GM12878 (cell line): Measurements from ENCODE around the gene CCS. TPM values are rescaled to one million over a fixed set of nuclear protein-coding genes. Genes with fewer than 3 reads are reported as not detected.

Experiments used
- ATF3 ChIP-seq: IDR thresholded peaks from 2 replicates; pipeline ENCODE4 v1.6.1; 2011; ENCODE audit warnings: low read depth, mild to moderate bottlenecking, low read length, moderate library complexity, borderline replicate concordance; ENCODE audit errors: extremely low read depth
- CTCF ChIP-seq, 3 experiments: IDR thresholded peaks in 2 of 3; conservative IDR thresholded peaks in 1 of 3; 2 replicates each; pipeline ENCODE4 v1.5.1; 2011; ENCODE audit warnings: low read depth in 3 of 3, low read length in 3 of 3, mild to moderate bottlenecking in 3 of 3, control low read depth in 2 of 3, moderate library complexity in 2 of 3, inconsistent platforms in 1 of 3, mixed read lengths in 1 of 3; ENCODE audit not compliant: control insufficient read depth in 2 of 3, insufficient read depth in 1 of 3; ENCODE audit errors: extremely low read depth in 1 of 3
- FOXM1 ChIP-seq: IDR thresholded peaks from 2 replicates; pipeline ENCODE4 v1.6.1; 2012; ENCODE audit warnings: low read depth, mild to moderate bottlenecking, inconsistent platforms, low read length, moderate library complexity
- GATAD2B ChIP-seq: fragments of 450-650 bp; conservative IDR thresholded peaks from 2 replicates; pipeline ENCODE4 v1.6.1; 2017; ENCODE audit warnings: low read depth, mild to moderate bottlenecking, moderate library complexity
- IKZF2 ChIP-seq, 2 experiments: fragments of 450-650 bp; IDR thresholded peaks; 2 replicates each; pipeline ENCODE4 v1.6.1; 2017; ENCODE audit warnings: mild to moderate bottlenecking in 2 of 2, moderate library complexity in 2 of 2
- LARP7 ChIP-seq: fragments of 450-650 bp; IDR thresholded peaks from 2 replicates; pipeline ENCODE4 v1.6.1; 2017; ENCODE audit warnings: mild to moderate bottlenecking
- NR2C2 ChIP-seq: IDR thresholded peaks from 2 replicates; pipeline ENCODE4 v1.6.1; 2011; ENCODE audit warnings: borderline replicate concordance, low read depth; ENCODE audit not compliant: control insufficient read depth, insufficient read length
- PKNOX1 ChIP-seq: fragments of 450-650 bp; IDR thresholded peaks from 2 replicates; pipeline ENCODE4 v1.6.1; 2016; ENCODE audit warnings: mild to moderate bottlenecking
- SUPT20H ChIP-seq: IDR thresholded peaks from 2 replicates; pipeline ENCODE4 v1.6.1; 2011; ENCODE audit warnings: low read depth, mild to moderate bottlenecking, low read length, moderate library complexity, borderline replicate concordance; ENCODE audit not compliant: control insufficient read depth
- YY1 ChIP-seq: IDR thresholded peaks from 2 replicates; pipeline ENCODE4 v1.6.1; 2011; ENCODE audit warnings: low read depth, mild to moderate bottlenecking, low read length
- ZNF217 ChIP-seq: fragments of 450-650 bp; IDR thresholded peaks from 2 replicates; pipeline ENCODE4 v1.6.1; 2017; ENCODE audit warnings: antibody characterized with exemption, mild to moderate bottlenecking
- ZNF687 ChIP-seq: fragments of 450-650 bp; IDR thresholded peaks from 2 replicates; pipeline ENCODE4 v1.6.1; 2017; ENCODE audit warnings: mild to moderate bottlenecking, moderate library complexity
- polyA plus RNA-seq, 11 experiments: library from polyadenylated mRNA; depleted of rRNA in 4 of 11; unstranded in 6 of 11; stranded (reverse) in 5 of 11; fragments of >200 nt; fragmentation: Nextera tagmentation in 4 of 11; fragmentation: Illumina TruSeq in 1 of 11; extraction: Ambion mirVana in 4 of 11; extraction: Trizol in 1 of 11; gene quantifications; 1 replicate in 1 of 11; 2 replicates in 10 of 11; pipeline versions ENCODE4 v1.2.1 to v1.2.3, GENCODE V29; 2011 to 2016; ENCODE audit warnings: inconsistent platforms in 2 of 11, missing spikeins in 2 of 11, low read depth in 1 of 11
- total RNA-seq, 4 experiments: library from RNA; depleted of rRNA in 3 of 4; stranded (reverse); fragments of >200 nt in 3 of 4; fragmentation: Illumina TruSeq in 1 of 4; extraction: Trizol in 1 of 4; gene quantifications; 2 replicates each; pipeline versions ENCODE4 v1.2.1 to v1.2.3, GENCODE V29; 2013 to 2021
- TF ChIP-seq, protein P1 (sequence below): IDR thresholded peaks from 2 replicates; pipeline ENCODE4 v1.6.1; 2012; ENCODE audit warnings: improper control_type of control experiment, low read depth, low read length; ENCODE audit not compliant: insufficient replicate concordance

CCS gene
- total and polyA plus RNA-seq, 10 of the 15 experiments (the other 5 are each of a cell fraction or from before 2014, with no cell fraction given) = 1.5 to 44.2 (median 30.6) TPM

DNA sequence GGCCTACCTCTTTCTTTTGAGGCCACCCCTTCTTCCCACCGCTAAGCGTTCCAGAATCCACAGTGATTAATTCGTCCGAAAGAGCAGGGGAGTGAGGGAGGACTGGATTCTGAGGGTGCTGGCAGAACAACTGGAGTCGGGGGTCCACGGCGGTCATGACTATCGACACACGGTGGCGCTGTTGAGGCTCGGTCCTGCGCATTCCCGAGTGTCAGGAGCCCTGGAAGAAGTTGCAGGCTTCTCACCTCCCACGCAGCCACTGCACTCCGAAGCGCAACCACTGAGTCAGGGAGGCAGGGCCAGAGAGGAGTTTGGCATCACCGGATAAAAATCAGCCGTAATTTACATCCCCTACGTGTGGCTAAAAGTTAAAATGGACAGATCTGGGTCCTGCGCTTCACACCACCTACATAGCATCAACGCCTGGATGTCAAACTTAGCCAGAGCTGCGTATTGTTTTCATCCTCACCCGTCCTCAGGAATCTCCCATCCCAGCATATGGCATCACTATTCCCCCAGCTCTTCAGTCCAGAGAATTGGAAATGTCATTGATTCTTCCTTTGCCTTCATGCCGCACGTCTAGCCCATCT is 13.9 kb upstream of the CCS start (continued):
- TF ChIP-seq, protein P1, sequence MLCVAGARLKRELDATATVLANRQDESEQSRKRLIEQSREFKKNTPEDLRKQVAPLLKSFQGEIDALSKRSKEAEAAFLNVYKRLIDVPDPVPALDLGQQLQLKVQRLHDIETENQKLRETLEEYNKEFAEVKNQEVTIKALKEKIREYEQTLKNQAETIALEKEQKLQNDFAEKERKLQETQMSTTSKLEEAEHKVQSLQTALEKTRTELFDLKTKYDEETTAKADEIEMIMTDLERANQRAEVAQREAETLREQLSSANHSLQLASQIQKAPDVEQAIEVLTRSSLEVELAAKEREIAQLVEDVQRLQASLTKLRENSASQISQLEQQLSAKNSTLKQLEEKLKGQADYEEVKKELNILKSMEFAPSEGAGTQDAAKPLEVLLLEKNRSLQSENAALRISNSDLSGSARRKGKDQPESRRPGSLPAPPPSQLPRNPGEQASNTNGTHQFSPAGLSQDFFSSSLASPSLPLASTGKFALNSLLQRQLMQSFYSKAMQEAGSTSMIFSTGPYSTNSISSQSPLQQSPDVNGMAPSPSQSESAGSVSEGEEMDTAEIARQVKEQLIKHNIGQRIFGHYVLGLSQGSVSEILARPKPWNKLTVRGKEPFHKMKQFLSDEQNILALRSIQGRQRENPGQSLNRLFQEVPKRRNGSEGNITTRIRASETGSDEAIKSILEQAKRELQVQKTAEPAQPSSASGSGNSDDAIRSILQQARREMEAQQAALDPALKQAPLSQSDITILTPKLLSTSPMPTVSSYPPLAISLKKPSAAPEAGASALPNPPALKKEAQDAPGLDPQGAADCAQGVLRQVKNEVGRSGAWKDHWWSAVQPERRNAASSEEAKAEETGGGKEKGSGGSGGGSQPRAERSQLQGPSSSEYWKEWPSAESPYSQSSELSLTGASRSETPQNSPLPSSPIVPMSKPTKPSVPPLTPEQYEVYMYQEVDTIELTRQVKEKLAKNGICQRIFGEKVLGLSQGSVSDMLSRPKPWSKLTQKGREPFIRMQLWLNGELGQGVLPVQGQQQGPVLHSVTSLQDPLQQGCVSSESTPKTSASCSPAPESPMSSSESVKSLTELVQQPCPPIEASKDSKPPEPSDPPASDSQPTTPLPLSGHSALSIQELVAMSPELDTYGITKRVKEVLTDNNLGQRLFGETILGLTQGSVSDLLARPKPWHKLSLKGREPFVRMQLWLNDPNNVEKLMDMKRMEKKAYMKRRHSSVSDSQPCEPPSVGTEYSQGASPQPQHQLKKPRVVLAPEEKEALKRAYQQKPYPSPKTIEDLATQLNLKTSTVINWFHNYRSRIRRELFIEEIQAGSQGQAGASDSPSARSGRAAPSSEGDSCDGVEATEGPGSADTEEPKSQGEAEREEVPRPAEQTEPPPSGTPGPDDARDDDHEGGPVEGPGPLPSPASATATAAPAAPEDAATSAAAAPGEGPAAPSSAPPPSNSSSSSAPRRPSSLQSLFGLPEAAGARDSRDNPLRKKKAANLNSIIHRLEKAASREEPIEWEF = no peak
- TF ChIP-seq FOXM1 (no peak), PKNOX1 (no peak), ZNF687 (no peak), ATF3 (no peak), YY1 (peak; percentile 44; the same call in 1 of the 2 replicates), IKZF2 (IDR thresholded peaks at IDR 0.05) (peak; percentile 31 to 47; a peak in 2 of 4 replicates), ZNF217 (no peak), CTCF (IDR thresholded peaks at IDR 0.05 in 2 of 3, conservative IDR thresholded peaks at IDR 0.05 in 1 of 3; ENCODE audit: control insufficient read depth in 2 of 3, extremely low read depth in 1 of 3, insufficient read depth in 1 of 3, low read depth in 3 of 3, low read length in 3 of 3) (peak; percentile 77 to 78 (median 77)), LARP7 (no peak), NR2C2 (no peak), SUPT20H (no peak), GATAD2B (no peak; the same call in 1 of the 2 replicates)
